Endothelial cell of umbilical vein (primary cell): ENCODE measurements around the gene GCNA. TPM values are rescaled to one million over a fixed set of nuclear protein-coding genes. Genes with fewer than 3 reads are reported as not detected.

ENCODE experiments used
- BruUV-seq: library from RNA; stranded (reverse); fragments of 400-500 nt; replicated peaks from 2 replicates; lab custom pipeline; 2021; lab: Mats Ljungman, UMichigan
- CTCF ChIA-PET: fragments of 300-600, 350-600 bp; sonication (Branson Sonifier 250); formaldehyde crosslinking; loops from one replicate; lab custom pipeline; 2021; ENCODE audit warnings: antibody characterized with exemption, inconsistent platforms; lab: Charles Lee
- POLR2A ChIA-PET: fragments of 300-600, 350-600 bp; sonication (Branson Sonifier 250); formaldehyde crosslinking; loops from one replicate; lab custom pipeline; 2021; ENCODE audit warnings: antibody characterized with exemption, inconsistent platforms; lab: Charles Lee
- DNase-seq: peaks from one replicate; pipeline ENCODE4 v3.0.0-alpha.2; 2011; ENCODE audit warnings: low read depth, low spot score
- FAIRE-seq: peaks from 2 replicates; lab custom pipeline; 2011; peaks lifted over from hg19 to GRCh38; lab: Jason Lieb, UNC
- H2AFZ ChIP-seq: 2 replicates; pipeline ENCODE4 v1.6.0; 2012; ENCODE audit warnings: low read depth, low read length, control low read depth, inconsistent platforms
- H3K27ac ChIP-seq: 2 replicates; pipeline ENCODE4 v1.5.1; 2011; ENCODE audit warnings: low read depth, mild to moderate bottlenecking, control low read depth, low read length, moderate library complexity; ENCODE audit not compliant: insufficient read depth
- H3K27me3 ChIP-seq, 2 experiments: 2 replicates each; pipeline versions ENCODE4 v1.6.0 to v1.6.1; 2011; ENCODE audit warnings: low read length in 2 of 2, mixed read lengths in 1 of 2; ENCODE audit not compliant: control insufficient read depth in 2 of 2, insufficient read depth in 2 of 2
- H3K36me3 ChIP-seq, 2 experiments: 2 replicates in 1 of 2; 3 replicates in 1 of 2; pipeline ENCODE4 v1.5.1; 2011; ENCODE audit warnings: low read length in 2 of 2, mild to moderate bottlenecking in 1 of 2, moderate library complexity in 1 of 2; ENCODE audit not compliant: control insufficient read depth in 2 of 2, insufficient read depth in 2 of 2; ENCODE audit errors: extremely low read depth in 1 of 2
- H3K4me1 ChIP-seq: 3 replicates; pipeline ENCODE4 v1.5.1; 2011; ENCODE audit warnings: mild to moderate bottlenecking, low read length; ENCODE audit not compliant: control insufficient read depth, insufficient read depth; ENCODE audit errors: extremely low read depth
- H3K4me2 ChIP-seq: 2 replicates; pipeline ENCODE4 v1.6.1; 2011; ENCODE audit warnings: low read length, control low read depth, mixed read lengths; ENCODE audit not compliant: insufficient read depth
- H3K4me3 ChIP-seq, 3 experiments: fragments of 200-600 bp in 1 of 3; sonication (generic), shearing (Covaris generic) in 1 of 3; replicated peaks in 1 of 3; 2 replicates each; pipeline ENCODE4 v1.5.1; 2011 to 2016; ENCODE audit warnings: control low read depth in 3 of 3, low read length in 3 of 3, mild to moderate bottlenecking in 2 of 3, inconsistent platforms in 1 of 3, low read depth in 1 of 3, moderate library complexity in 1 of 3; ENCODE audit not compliant: insufficient read depth in 1 of 3
- H3K79me2 ChIP-seq: 2 replicates; pipeline ENCODE4 v1.6.0; 2012; ENCODE audit warnings: low read length, inconsistent platforms; ENCODE audit not compliant: control insufficient read depth, insufficient read depth
- H3K9ac ChIP-seq: replicated peaks from 2 replicates; pipeline ENCODE3; 2011; ENCODE audit warnings: low read length, control low read depth; ENCODE audit not compliant: insufficient read depth; ENCODE audit errors: extremely low read depth
- H3K9me1 ChIP-seq: replicated peaks from 3 replicates; pipeline ENCODE4 v1.6.0; 2011; ENCODE audit warnings: mild to moderate bottlenecking, low read length; ENCODE audit not compliant: control insufficient read depth, insufficient read depth; ENCODE audit errors: extremely low read depth
- H3K9me3 ChIP-seq: replicated peaks from 2 replicates; pipeline ENCODE4 v1.5.1; 2012; ENCODE audit warnings: low read length, inconsistent platforms; ENCODE audit not compliant: control insufficient read depth, insufficient read depth
- H4K20me1 ChIP-seq: replicated peaks from 2 replicates; pipeline ENCODE3; 2011; ENCODE audit warnings: mild to moderate bottlenecking, low read length; ENCODE audit not compliant: control insufficient read depth, insufficient read depth; ENCODE audit errors: extremely low read depth
- EZH2 ChIP-seq: IDR thresholded peaks from 2 replicates; pipeline ENCODE4 v1.6.1; 2012; ENCODE audit warnings: borderline replicate concordance, low read depth, mild to moderate bottlenecking, moderate library complexity, low read length, inconsistent platforms; ENCODE audit not compliant: severe bottlenecking
- FOS ChIP-seq: IDR thresholded peaks from 2 replicates; pipeline ENCODE4 v1.6.1; 2011; ENCODE audit warnings: mild to moderate bottlenecking, low read length, moderate library complexity, borderline replicate concordance; ENCODE audit not compliant: insufficient read depth
- GATA2 ChIP-seq: IDR thresholded peaks from 2 replicates; pipeline ENCODE4 v1.7.0; 2011; ENCODE audit warnings: low read depth, mild to moderate bottlenecking, moderate library complexity, mixed read lengths, low read length; ENCODE audit not compliant: insufficient read length, insufficient read depth
- JUN ChIP-seq: IDR thresholded peaks from 2 replicates; pipeline ENCODE4 v1.6.1; 2011; ENCODE audit warnings: borderline replicate concordance, low read depth; ENCODE audit not compliant: insufficient read length, insufficient read depth
- MAX ChIP-seq: IDR thresholded peaks from 2 replicates; pipeline ENCODE4 v1.6.1; 2011; ENCODE audit not compliant: insufficient read depth, insufficient read length
- MYC ChIP-seq: IDR thresholded peaks from one replicate; pipeline ENCODE4 v1.6.1; 2011; ENCODE audit warnings: mild to moderate bottlenecking, low read depth, low read length
- POLR2A ChIP-seq: IDR thresholded peaks from 2 replicates; pipeline ENCODE4 v1.6.1; 2012; ENCODE audit warnings: low read depth, mild to moderate bottlenecking, control low read depth, low read length
- POLR2AphosphoS5 ChIP-seq: IDR thresholded peaks from 2 replicates; pipeline ENCODE4 v1.6.1; 2012; ENCODE audit warnings: low read depth, mild to moderate bottlenecking, control low read depth, low read length, moderate library complexity; ENCODE audit not compliant: insufficient read depth
- dilution Hi-C: fragments of 300-500 bp; cut with MboI; formaldehyde crosslinking; loops from one replicate; pipeline ENCODE4 v1.15.0; 2019; ENCODE audit warnings: low sequenced_read_pairs; ENCODE audit not compliant: extremely low pct_ligation_motif_present
- intact Hi-C: fragments of 100-400 bp; cut with micrococcal nuclease; formaldehyde crosslinking; loops from one replicate; pipeline ENCODE4 v1.10.0; 2022
- polyA plus RNA-seq, 4 experiments: library from polyadenylated mRNA; depleted of rRNA in 3 of 4; stranded (reverse) in 3 of 4; unstranded in 1 of 4; fragments of >200 nt; gene quantifications; 2 replicates each; pipeline versions ENCODE4 v1.2.1 to v1.2.3, GENCODE V29; 2011 to 2012; ENCODE audit warnings: missing spikeins in 1 of 4
- total RNA-seq: library from RNA; stranded (reverse); gene quantifications from 2 replicates; pipeline ENCODE4 v1.2.3, GENCODE V29; 2021
- TF ChIP-seq, protein P1 (sequence below), 2 donors: IDR thresholded peaks; 1 replicate in 1 of 2; 2 replicates in 1 of 2; pipeline ENCODE4 v1.5.1; 2011; ENCODE audit warnings: low read length in 2 of 2, mild to moderate bottlenecking in 2 of 2, moderate library complexity in 2 of 2, control low read depth in 1 of 2, inconsistent platforms in 1 of 2, low read depth in 1 of 2; ENCODE audit not compliant: insufficient read depth in 1 of 2; ENCODE audit errors: extremely low read depth in 1 of 2

Gene GCNA
- total and polyA plus RNA-seq, 2 donors (not counting 3 experiments of a cell fraction or from before 2014, with no cell fraction given) = 1.0 to 4.0 TPM

DNA sequence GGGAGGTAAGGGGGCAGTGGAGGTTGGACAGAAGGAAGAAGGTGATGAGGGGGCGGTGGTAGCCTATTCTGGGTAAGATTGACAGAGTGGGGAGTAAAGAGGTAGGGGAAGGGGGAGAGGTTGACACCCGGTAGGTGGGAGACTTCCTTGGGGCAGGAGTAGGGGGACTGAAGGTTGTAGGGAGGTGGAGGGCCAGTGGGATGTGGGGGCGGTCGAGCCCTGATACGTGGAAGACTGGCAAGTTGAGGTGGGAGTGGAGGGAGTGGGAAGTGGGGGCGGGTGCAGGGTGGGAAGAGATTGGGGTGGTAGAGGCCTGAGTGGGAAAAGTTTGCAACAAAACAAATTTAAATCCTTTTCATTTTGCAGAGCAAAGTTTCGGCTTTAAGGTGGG is 1.7 kb downstream of the GCNA start:
- Histone ChIP-seq H3K27ac (no peak overlapping the region), H3K4me3 (no peak overlapping the region), H3K4me1 (no peaks in the 10 kb centered on the region), H4K20me1 (no peaks in the 10 kb centered on the region), H3K36me3 (peaks cover 0 to 6% of the 10 kb centered on the region in 2 experiments), H3K9me3 (no peaks in the 10 kb centered on the region), H3K4me2 (no peak overlapping the region), H2AFZ (no peak overlapping the region), H3K9me1 (no peaks in the 10 kb centered on the region), H3K79me2 (no peaks in the 10 kb centered on the region), H3K27me3 (no peaks in the 10 kb centered on the region), H3K9ac (no peak overlapping the region)
- TF ChIP-seq GATA2 = no peak
- no peak for TF ChIP-seq JUN
- no peak for TF ChIP-seq MAX
- TF ChIP-seq FOS = no peak
- TF ChIP-seq EZH2 = no peak
- no peak for TF ChIP-seq POLR2A
- TF ChIP-seq MYC = no peak
- TF ChIP-seq, protein P1, sequence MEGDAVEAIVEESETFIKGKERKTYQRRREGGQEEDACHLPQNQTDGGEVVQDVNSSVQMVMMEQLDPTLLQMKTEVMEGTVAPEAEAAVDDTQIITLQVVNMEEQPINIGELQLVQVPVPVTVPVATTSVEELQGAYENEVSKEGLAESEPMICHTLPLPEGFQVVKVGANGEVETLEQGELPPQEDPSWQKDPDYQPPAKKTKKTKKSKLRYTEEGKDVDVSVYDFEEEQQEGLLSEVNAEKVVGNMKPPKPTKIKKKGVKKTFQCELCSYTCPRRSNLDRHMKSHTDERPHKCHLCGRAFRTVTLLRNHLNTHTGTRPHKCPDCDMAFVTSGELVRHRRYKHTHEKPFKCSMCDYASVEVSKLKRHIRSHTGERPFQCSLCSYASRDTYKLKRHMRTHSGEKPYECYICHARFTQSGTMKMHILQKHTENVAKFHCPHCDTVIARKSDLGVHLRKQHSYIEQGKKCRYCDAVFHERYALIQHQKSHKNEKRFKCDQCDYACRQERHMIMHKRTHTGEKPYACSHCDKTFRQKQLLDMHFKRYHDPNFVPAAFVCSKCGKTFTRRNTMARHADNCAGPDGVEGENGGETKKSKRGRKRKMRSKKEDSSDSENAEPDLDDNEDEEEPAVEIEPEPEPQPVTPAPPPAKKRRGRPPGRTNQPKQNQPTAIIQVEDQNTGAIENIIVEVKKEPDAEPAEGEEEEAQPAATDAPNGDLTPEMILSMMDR (IDR thresholded peaks at IDR 0.05; ENCODE audit: extremely low read depth in 1 of 2, insufficient read depth in 1 of 2, low read depth in 1 of 2, low read length in 2 of 2) = no peak
- no peak for TF ChIP-seq POLR2AphosphoS5
- DNase-seq = no peak
- CTCF ChIA-PET = no interaction called here
- BruUV-seq = no TSS peak
- intact Hi-C loops (no loop called here), dilution Hi-C loops (no loop called here)
- no peak for FAIRE-seq
- POLR2A ChIA-PET = no interaction called here
